OCI-LY7 (cell line): ENCODE results near the gene KRTAP10-3. TPM values are rescaled to one million over a fixed set of nuclear protein-coding genes. Genes with fewer than 3 reads are reported as not detected.
"Not testable (repeated sequence)": the region's sequence is repeated elsewhere in the genome, so short reads cannot be mapped to it uniquely, and the experiment has no call there.

ENCODE experiments used
- BruUV-seq: library from RNA; stranded (reverse); fragments of 400-500 nt; replicated peaks from 2 replicates; lab custom pipeline; 2021; lab: Mats Ljungman, UMichigan
- CTCF ChIA-PET: fragments of 300-600 bp; sonication (Branson Sonifier 250); formaldehyde crosslinking; loops from one replicate; lab custom pipeline; 2022; ENCODE audit warnings: antibody characterized with exemption; ENCODE audit not compliant: unreplicated experiment; lab: Charles Lee
- POLR2A ChIA-PET: fragments of 300-600 bp; sonication (Branson Sonifier 250); formaldehyde crosslinking; loops from one replicate; lab custom pipeline; 2022; ENCODE audit warnings: antibody characterized with exemption; lab: Charles Lee
- DNase-seq: peaks from one replicate; pipeline ENCODE4 v3.0.0-alpha.2; 2015; ENCODE audit warnings: low spot score
- H2AFZ ChIP-seq: fragments of 200-600 bp; sonication (generic), shearing (Covaris generic); 2 replicates; pipeline ENCODE4 v1.6.1; 2014; ENCODE audit warnings: mild to moderate bottlenecking, antibody characterized with exemption, low read length, moderate library complexity
- H3K27ac ChIP-seq: fragments of 200-600 bp; sonication (generic); 2 replicates; pipeline ENCODE4 v1.5.1; 2014; ENCODE audit warnings: mixed run types, low read depth, mild to moderate bottlenecking, moderate library complexity, low read length, inconsistent platforms; ENCODE audit not compliant: poor library complexity, severe bottlenecking
- H3K36me3 ChIP-seq: fragments of 200-600 bp; sonication (generic); 2 replicates; pipeline ENCODE4 v1.6.1; 2014; ENCODE audit warnings: mild to moderate bottlenecking, antibody characterized with exemption, low read length, moderate library complexity, mixed read lengths; ENCODE audit not compliant: insufficient read depth
- H3K4me1 ChIP-seq: fragments of 200-600 bp; sonication (generic); 2 replicates; pipeline ENCODE4 v1.5.1; 2014; ENCODE audit warnings: mild to moderate bottlenecking, low read length; ENCODE audit not compliant: insufficient read depth, poor library complexity, severe bottlenecking
- H3K4me2 ChIP-seq: fragments of 200-600 bp; sonication (generic); 2 replicates; pipeline ENCODE4 v1.6.1; 2014; ENCODE audit warnings: mild to moderate bottlenecking, low read length
- H3K4me3 ChIP-seq: fragments of 200-600 bp; sonication (generic); 2 replicates; pipeline ENCODE4 v1.5.1; 2014; ENCODE audit warnings: mild to moderate bottlenecking, low read depth, low read length; ENCODE audit not compliant: poor library complexity, severe bottlenecking
- H3K79me2 ChIP-seq: fragments of 200-600 bp; sonication (generic); 2 replicates; pipeline ENCODE4 v1.6.1; 2016; ENCODE audit warnings: low read depth, mild to moderate bottlenecking, low read length, moderate library complexity, mixed read lengths; ENCODE audit not compliant: insufficient read depth
- H3K9me2 ChIP-seq: fragments of 200-600 bp; sonication (generic); 2 replicates; pipeline ENCODE4 v1.6.1; 2016; ENCODE audit warnings: mild to moderate bottlenecking, low read length, mixed read lengths; ENCODE audit not compliant: insufficient read depth
- H3K9me3 ChIP-seq: fragments of 200-600 bp; sonication (generic); 2 replicates; pipeline ENCODE4 v1.6.1; 2014; ENCODE audit warnings: mild to moderate bottlenecking, mixed run types, low read length, mixed read lengths
- H4K20me1 ChIP-seq: fragments of 200-600 bp; sonication (generic); 2 replicates; pipeline ENCODE4 v1.6.1; 2014; ENCODE audit warnings: mild to moderate bottlenecking, antibody characterized with exemption, low read length, moderate library complexity, mixed read lengths; ENCODE audit not compliant: insufficient read depth
- CTCF ChIP-seq: fragments of 200-600 bp; sonication (generic); conservative IDR thresholded peaks from 2 replicates; pipeline ENCODE4 v1.5.1; 2014; ENCODE audit warnings: mild to moderate bottlenecking, antibody characterized with exemption, low read length, moderate library complexity, mixed read lengths
- EZH2phosphoT487 ChIP-seq: fragments of 200-600 bp; sonication (generic); IDR thresholded peaks from 2 replicates; pipeline ENCODE4 v1.6.1; 2018; ENCODE audit warnings: low read depth, borderline replicate concordance, mild to moderate bottlenecking, mixed run types, antibody characterized with exemption, low read length, moderate library complexity, mixed read lengths
- intact Hi-C: fragments of 100-400 bp; cut with micrococcal nuclease; formaldehyde crosslinking; loops from one replicate; pipeline ENCODE4 v1.10.0; 2022; ENCODE audit not compliant: unreplicated experiment
- total RNA-seq, 2 experiments: library from RNA; depleted of rRNA in 1 of 2; stranded (reverse); fragments of >200 nt in 1 of 2; shearing (Covaris generic) in 1 of 2; gene quantifications; 2 replicates each; pipeline ENCODE4 v1.2.3, GENCODE V29; 2014 to 2022

KRTAP10-3 gene
- total RNA-seq, 2 experiments from 2014 or later: not detected

DNA sequence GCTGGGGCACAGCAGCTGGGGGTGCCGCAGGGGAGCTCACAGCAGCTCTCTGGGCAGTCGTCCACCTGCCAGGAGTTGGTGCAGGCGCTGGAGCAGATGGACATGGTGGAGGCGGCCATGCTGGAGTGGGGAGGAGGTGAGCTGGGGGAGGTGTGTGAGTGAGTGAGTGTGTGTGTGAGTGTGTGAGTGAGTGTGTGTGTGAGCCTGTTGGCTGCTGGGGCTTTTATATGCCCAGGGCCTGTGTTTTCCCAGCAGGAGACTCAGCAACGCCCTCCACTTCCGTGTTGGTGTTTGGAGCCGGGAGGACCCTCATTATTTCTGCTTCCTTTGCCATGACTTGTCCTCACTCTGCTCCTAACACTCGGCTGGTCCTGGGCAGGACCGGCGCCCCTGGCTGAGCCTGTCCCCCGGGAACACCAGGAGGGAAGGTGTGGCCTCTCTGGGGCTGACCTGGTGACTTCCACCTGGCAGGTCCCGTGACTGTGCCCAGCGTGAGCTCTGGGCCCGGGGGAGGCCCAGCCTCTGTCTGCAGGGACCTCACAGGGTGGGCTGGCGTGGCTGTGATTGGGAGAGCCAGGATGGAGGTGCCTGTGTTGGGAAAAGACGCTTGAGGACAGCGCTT, 7.1 kb downstream of the KRTAP10-3 start, which contains the start of gene KRTAP10-2:
Gene KRTAP10-2, minus strand, starts transcription at position 166 of the 622 bp plus-strand sequence. Its CDS starts 47 bp downstream, at position 119.
- H2AFZ ChIP-seq: no peak within 1 kb of the TSS
- DNase-seq: no peak
- no peak for TF ChIP-seq CTCF
- TF ChIP-seq EZH2phosphoT487: no peak
- POLR2A ChIA-PET: no interaction called here
- H3K4me2 ChIP-seq: no peak within 1 kb of the TSS
- H3K27ac ChIP-seq: no peak within 1 kb of the TSS
- H3K4me1 ChIP-seq: peaks cover 7% of the 10 kb centered on the region
- CTCF ChIA-PET: no interaction called here
- no peaks in the 10 kb centered on the region for H3K9me2 ChIP-seq
- no TSS peak for BruUV-seq
- no peaks in the 10 kb centered on the region for H3K36me3 ChIP-seq
- H3K79me2 ChIP-seq: no peaks in the 10 kb centered on the region
- intact Hi-C loops: no loop called here
- H4K20me1 ChIP-seq: no peaks in the 10 kb centered on the region
- peaks cover 10% of the 10 kb centered on the region for H3K9me3 ChIP-seq
- no peak within 1 kb of the TSS for H3K4me3 ChIP-seq

DNA sequence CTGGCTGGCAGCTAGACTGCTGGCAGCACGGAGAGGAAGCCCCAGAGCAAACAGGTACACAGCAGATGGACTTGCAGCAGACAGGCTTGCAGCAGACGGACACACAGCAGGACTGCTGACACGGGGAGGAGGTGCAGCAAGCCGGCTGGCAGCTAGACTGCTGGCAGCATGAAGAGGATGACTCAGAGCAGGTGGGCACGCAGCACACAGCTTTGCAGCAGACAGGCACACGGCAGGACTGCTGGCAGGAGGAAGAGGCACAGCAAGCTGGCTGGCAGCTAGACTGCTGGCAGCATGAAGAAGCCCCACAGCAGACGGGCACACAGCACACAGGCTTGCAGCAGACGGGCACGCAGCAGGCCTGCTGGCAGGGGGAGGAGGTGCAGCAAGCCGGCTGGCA, 7.8 kb downstream of the KRTAP10-3 start:
- Histone ChIP-seq H3K4me1 (peaks cover 7% of the 10 kb centered on the region), H4K20me1 (no peaks in the 10 kb centered on the region), H3K4me3 (no peak overlapping the region), H3K9me3 (peaks cover 11% of the 10 kb centered on the region), H3K36me3 (no peaks in the 10 kb centered on the region), H3K9me2 (no peaks in the 10 kb centered on the region), H3K4me2 (no peak overlapping the region), H3K79me2 (no peaks in the 10 kb centered on the region), H2AFZ (no peak overlapping the region), H3K27ac (no peak overlapping the region)
- no peak for DNase-seq
- no TSS peak for BruUV-seq
- POLR2A ChIA-PET: no interaction called here
- TF ChIP-seq EZH2phosphoT487 (no peak), CTCF (no peak)
- CTCF ChIA-PET: no interaction called here
- intact Hi-C loops: no loop called here

DNA sequence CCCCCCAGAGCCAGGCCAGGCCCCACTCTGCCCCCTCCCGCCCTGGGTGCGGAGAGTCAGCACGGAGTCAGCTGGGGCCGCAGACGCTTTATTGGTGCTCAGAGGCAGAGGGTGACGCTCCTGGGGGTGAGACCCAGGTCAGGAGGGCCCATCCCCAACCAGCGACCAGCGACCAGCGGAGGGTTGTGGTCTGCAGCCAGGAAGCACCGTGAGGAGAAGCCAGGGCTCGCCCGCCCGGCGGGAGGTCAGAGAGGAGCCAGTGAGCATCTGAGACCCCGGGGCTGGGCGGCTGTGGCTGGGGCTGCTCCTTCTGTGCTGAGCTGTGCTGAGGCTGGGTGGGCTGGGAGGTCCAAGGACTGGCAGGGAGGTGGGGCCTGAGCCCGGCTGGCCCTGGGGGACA, 8.3 kb downstream of the KRTAP10-3 start:
- H2AFZ ChIP-seq, H3K79me2 ChIP-seq, H3K4me3 ChIP-seq, BruUV-seq, CTCF ChIA-PET, H4K20me1 ChIP-seq, H3K9me2 ChIP-seq, H3K4me1 ChIP-seq, H3K4me2 ChIP-seq, DNase-seq, H3K27ac ChIP-seq, intact Hi-C loops, POLR2A ChIA-PET, H3K36me3 ChIP-seq: not testable (repeated sequence)
- peaks cover 11% of the 10 kb centered on the region for H3K9me3 ChIP-seq
